Measurements from ENCODE around the gene SLC12A2.

SLC12A2 gene

GRCh38 chr5:128083033-128083810 is at the start of gene SLC12A2:
Gene SLC12A2, plus strand, starts transcription at chr5:128083766. Its CDS starts 189 bp downstream, at chr5:128083955.
- TF ChIP-seq CTCF (IDR thresholded peaks at IDR 0.05; ENCODE audit: borderline replicate concordance, extremely low read depth, low read length, poor library complexity, severe bottlenecking) (no peak), EZH2 (IDR thresholded peaks at IDR 0.05; ENCODE audit: borderline replicate concordance, low read depth, low read length, severe bottlenecking) (no peak)
- Histone ChIP-seq H3K4me3 (ENCODE audit: low read depth in 1 of 2, low read length in 2 of 2) (peak within 1 kb of the TSS; percentile 51 to 77), H3K4me1 (ENCODE audit: insufficient read depth, low read length) (peaks cover 77% of the 10 kb centered on the region), H4K20me1 (ENCODE audit: insufficient read depth, low read length) (peaks cover 15% of the 10 kb centered on the region; the same call in 1 of the 2 replicates), H3K79me2 (ENCODE audit: insufficient read depth, low read length) (peaks cover 65% of the 10 kb centered on the region), H3K27ac (ENCODE audit: low read length) (peak within 1 kb of the TSS; percentile 95), H3K9me3 (ENCODE audit: insufficient read depth, low read length, severe bottlenecking) (no peaks in the 10 kb centered on the region), H3K36me3 (ENCODE audit: insufficient read depth, low read length) (no peaks in the 10 kb centered on the region), H3K27me3 (ENCODE audit: insufficient read depth, low read length, poor library complexity) (no peaks in the 10 kb centered on the region), H2AFZ (ENCODE audit: low read depth, low read length) (peak within 1 kb of the TSS; percentile 78), H3K4me2 (ENCODE audit: insufficient read depth, low read length) (peak within 1 kb of the TSS; percentile 100), H3K9ac (ENCODE audit: low read depth, low read length) (peak within 1 kb of the TSS; percentile 94)
- ATAC-seq (ENCODE audit: insufficient read depth, low read depth) (peak; percentile 77), DNase-seq (peak; percentile 88)

- Histone ChIP-seq H3K4me3 (ENCODE audit: low read depth in 1 of 2, low read length in 2 of 2) (no peak overlapping the region), H3K79me2 (ENCODE audit: insufficient read depth, low read length) (no peaks in the 10 kb centered on the region), H3K27ac (ENCODE audit: low read length) (no peak overlapping the region), H3K36me3 (ENCODE audit: insufficient read depth, low read length) (no peaks in the 10 kb centered on the region; the same call in 1 of the 2 replicates), H3K9me3 (ENCODE audit: insufficient read depth, low read length, severe bottlenecking) (no peaks in the 10 kb centered on the region), H3K27me3 (ENCODE audit: insufficient read depth, low read length, poor library complexity) (no peaks in the 10 kb centered on the region), H3K4me2 (ENCODE audit: insufficient read depth, low read length) (no peak overlapping the region), H2AFZ (ENCODE audit: low read depth, low read length) (no peak overlapping the region), H3K9ac (ENCODE audit: low read depth, low read length) (no peak overlapping the region), H4K20me1 (ENCODE audit: insufficient read depth, low read length) (no peaks in the 10 kb centered on the region), H3K4me1 (ENCODE audit: insufficient read depth, low read length) (no peaks in the 10 kb centered on the region)
- ATAC-seq (ENCODE audit: insufficient read depth, low read depth) (no peak), DNase-seq (no peak)
- TF ChIP-seq EZH2 (IDR thresholded peaks at IDR 0.05; ENCODE audit: borderline replicate concordance, low read depth, low read length, severe bottlenecking) (no peak), CTCF (IDR thresholded peaks at IDR 0.05; ENCODE audit: borderline replicate concordance, extremely low read depth, low read length, poor library complexity, severe bottlenecking) (no peak)
These were observed 47.9 kb upstream of the SLC12A2 start for GRCh38 chr5:128035689-128036088.

GRCh38 chr5:128036950-128037349 is 46.6 kb upstream of the SLC12A2 start:
- H3K36me3 ChIP-seq (ENCODE audit: insufficient read depth, low read length): no peaks in the 10 kb centered on the region
- H3K4me2 ChIP-seq (ENCODE audit: insufficient read depth, low read length): no peak overlapping the region
- TF ChIP-seq EZH2 (IDR thresholded peaks at IDR 0.05; ENCODE audit: borderline replicate concordance, low read depth, low read length, severe bottlenecking): no peak

GRCh38 chr5:128038643-128039042 is 44.9 kb upstream of the SLC12A2 start:
- Histone ChIP-seq H2AFZ (ENCODE audit: low read depth, low read length) (no peak overlapping the region), H3K9ac (ENCODE audit: low read depth, low read length) (no peak overlapping the region), H3K4me3 (ENCODE audit: low read depth in 1 of 2, low read length in 2 of 2) (no peak overlapping the region), H3K4me2 (ENCODE audit: insufficient read depth, low read length) (no peak overlapping the region), H3K36me3 (ENCODE audit: insufficient read depth, low read length) (no peaks in the 10 kb centered on the region; the same call in 1 of the 2 replicates), H3K27me3 (ENCODE audit: insufficient read depth, low read length, poor library complexity) (no peaks in the 10 kb centered on the region), H3K4me1 (ENCODE audit: insufficient read depth, low read length) (no peaks in the 10 kb centered on the region), H3K9me3 (ENCODE audit: insufficient read depth, low read length, severe bottlenecking) (no peaks in the 10 kb centered on the region), H3K27ac (ENCODE audit: low read length) (no peak overlapping the region), H4K20me1 (ENCODE audit: insufficient read depth, low read length) (no peaks in the 10 kb centered on the region), H3K79me2 (ENCODE audit: insufficient read depth, low read length) (no peaks in the 10 kb centered on the region)
- TF ChIP-seq EZH2 (IDR thresholded peaks at IDR 0.05; ENCODE audit: borderline replicate concordance, low read depth, low read length, severe bottlenecking) (no peak), CTCF (IDR thresholded peaks at IDR 0.05; ENCODE audit: borderline replicate concordance, extremely low read depth, low read length, poor library complexity, severe bottlenecking) (no peak)
- no peak for ATAC-seq (ENCODE audit: insufficient read depth, low read depth)
- DNase-seq: no peak

More at GRCh38 chr5:128036950-128037349, 46.6 kb upstream of the SLC12A2 start:
- Histone ChIP-seq H3K27ac (ENCODE audit: low read length) (no peak overlapping the region), H4K20me1 (ENCODE audit: insufficient read depth, low read length) (no peaks in the 10 kb centered on the region), H3K4me3 (ENCODE audit: low read depth in 1 of 2, low read length in 2 of 2) (no peak overlapping the region), H3K4me1 (ENCODE audit: insufficient read depth, low read length) (no peaks in the 10 kb centered on the region), H3K79me2 (ENCODE audit: insufficient read depth, low read length) (no peaks in the 10 kb centered on the region), H2AFZ (ENCODE audit: low read depth, low read length) (no peak overlapping the region), H3K9ac (ENCODE audit: low read depth, low read length) (no peak overlapping the region), H3K9me3 (ENCODE audit: insufficient read depth, low read length, severe bottlenecking) (no peaks in the 10 kb centered on the region), H3K27me3 (ENCODE audit: insufficient read depth, low read length, poor library complexity) (no peaks in the 10 kb centered on the region)
- ATAC-seq (ENCODE audit: insufficient read depth, low read depth): no peak
- DNase-seq: no peak
